Measurements from ENCODE around the gene ANGPTL7.
A peak's percentile ranks its signal among the peaks of the same experiment; 100 is the strongest.
"Not testable (repeated sequence)": the region's sequence is repeated elsewhere in the genome, so short reads cannot be mapped to it uniquely, and the experiment has no call there.

The ANGPTL7 gene, protein sequence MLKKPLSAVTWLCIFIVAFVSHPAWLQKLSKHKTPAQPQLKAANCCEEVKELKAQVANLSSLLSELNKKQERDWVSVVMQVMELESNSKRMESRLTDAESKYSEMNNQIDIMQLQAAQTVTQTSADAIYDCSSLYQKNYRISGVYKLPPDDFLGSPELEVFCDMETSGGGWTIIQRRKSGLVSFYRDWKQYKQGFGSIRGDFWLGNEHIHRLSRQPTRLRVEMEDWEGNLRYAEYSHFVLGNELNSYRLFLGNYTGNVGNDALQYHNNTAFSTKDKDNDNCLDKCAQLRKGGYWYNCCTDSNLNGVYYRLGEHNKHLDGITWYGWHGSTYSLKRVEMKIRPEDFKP

DNA sequence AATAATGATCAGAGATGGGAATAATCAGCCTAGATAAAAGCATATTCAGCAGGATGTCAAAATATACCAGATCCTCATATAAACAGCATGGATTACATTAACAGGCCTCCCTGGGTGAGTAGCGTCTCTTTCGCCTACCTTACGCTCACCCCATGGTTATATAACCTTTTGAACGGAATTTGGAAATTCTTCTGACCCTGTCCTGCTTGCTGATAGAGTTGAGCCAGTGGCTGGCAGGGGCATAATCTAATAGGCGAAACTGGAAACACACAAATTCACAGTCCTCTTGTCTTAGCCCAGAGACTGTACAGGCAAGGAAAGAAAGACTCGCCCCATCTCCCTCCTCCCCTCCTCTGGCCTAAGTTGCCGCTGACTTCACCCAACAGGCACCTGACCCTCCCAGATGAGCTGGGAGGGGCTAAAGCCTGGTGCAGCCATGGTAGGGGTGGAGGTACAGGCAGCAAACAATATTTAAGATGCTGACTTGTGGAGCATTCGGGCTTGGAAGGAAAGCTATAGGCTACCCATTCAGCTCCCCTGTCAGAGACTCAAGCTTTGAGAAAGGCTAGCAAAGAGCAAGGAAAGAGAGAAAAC lies at the start of gene ANGPTL7:
ANGPTL7 (plus strand) TSS at position 498 of the 594 bp plus-strand sequence. CDS start 225 bp downstream, outside the sequence.
- DNase-seq (ENCODE audit: low read depth in 2 of 3, low spot score in 1 of 3) = no peak

DNA sequence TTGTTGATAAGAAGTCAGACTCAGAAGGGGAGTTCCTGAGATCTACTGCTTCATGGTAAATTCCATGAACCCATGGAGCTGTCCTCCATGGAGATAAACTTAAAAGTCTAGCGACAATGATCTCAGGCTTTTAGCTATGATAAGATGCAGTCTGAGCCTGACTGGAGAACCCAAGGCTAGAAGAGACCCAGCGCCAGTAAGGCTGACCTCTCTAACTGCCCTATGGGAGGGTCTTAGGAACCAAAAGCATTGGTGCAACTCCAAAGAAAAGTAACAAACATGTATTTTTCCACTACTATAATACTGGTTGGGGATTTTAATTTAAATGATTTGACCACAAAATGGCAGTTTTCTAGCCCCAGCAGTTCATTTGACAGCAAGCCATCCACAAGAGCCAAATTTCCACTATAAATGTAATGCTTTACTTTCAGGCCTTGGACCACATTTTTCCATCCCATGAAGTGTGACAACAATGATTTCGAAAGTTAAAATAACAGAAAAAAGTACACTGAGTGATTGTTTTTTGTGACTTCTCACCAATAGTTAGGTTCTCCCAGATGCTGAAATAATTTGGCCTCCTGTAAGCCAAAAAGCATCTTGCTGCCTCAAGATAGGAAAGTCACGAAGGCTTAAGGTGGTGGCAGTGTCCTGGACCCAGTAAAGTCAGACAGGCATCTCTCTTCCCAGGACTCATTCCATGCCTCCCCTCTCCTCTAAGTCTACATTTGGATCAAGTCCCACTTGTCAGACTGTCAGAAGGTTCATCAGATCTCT lies 46.4 kb upstream of the ANGPTL7 start:
- no peak for DNase-seq (ENCODE audit: low read depth in 2 of 3, low spot score in 1 of 3)

DNA sequence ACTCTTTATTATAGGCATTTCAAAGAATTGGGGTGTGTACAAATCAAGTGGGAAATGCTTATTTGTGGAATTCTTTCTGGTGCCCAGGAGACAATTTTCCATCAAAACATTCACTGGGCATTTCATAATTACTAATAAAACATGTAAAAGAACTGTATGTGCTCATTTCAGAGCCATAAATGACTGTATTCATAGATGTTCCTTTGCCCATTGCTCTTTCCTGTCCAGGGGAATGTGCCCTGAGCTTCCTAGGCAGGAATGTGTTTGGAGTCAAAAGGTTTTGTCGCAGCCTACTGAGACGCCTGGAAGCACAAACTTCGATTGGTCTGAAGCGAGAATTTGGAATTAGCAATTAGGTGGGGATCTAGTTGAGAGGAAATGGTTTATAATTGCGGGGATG lies 45.8 kb upstream of the ANGPTL7 start:
- DNase-seq (ENCODE audit: low read depth in 2 of 3, low spot score in 1 of 3) = no peak

DNA sequence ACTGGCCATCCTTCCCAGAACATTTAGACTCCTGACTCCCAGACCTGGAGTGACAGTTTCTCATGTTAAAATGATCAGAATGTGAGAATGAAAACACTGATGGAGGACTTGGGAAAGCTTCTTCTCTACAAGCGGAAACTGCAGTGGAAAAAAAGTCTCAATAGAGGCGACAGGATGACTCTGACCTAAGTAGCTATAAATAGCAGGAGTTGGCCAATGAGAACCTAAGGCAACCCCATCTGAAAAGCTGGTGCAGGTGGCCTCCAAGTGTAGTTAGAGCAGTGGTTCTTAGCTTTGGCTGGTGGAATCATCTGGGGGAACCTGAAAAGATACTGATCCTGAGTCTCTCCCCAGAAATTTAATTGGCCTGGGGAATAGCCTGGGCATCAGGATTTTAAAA lies 45.2 kb upstream of the ANGPTL7 start:
- no peak for DNase-seq (ENCODE audit: low read depth in 2 of 3, low spot score in 1 of 3)

DNA sequence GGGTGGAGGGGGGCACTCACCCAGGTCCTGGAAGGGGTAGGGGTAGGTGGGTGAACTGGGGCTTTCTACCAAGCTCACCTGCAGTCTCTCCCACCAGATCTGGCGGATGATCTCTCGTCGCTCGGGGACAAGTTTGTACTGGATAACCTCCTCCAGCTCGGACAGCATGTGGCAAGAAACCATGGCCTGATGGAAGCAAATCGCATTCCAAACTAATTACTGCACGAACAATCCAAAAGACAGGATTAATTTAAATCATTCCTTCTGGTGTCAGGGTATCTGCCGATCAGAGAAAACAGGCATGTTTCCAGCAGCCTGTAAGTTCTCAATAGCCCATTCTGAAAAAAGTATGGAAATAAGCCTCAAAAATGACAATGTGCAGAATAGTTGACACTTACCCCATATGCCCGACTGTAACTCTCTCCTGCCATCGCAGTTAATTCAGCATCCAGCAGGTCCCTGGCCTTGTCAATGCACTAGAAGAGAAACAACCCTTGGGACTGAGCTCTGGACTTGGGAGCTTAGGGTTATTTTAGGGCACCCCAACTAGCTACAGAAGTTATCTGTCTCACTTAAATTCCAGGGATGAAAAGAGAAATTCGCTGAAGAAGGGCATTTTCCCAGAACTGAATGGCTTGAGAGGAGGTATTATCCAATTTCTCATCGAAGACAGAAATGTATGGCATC lies 44.4 kb upstream of the ANGPTL7 start:
- no peak for DNase-seq (ENCODE audit: low read depth in 2 of 3, low spot score in 1 of 3)

DNA sequence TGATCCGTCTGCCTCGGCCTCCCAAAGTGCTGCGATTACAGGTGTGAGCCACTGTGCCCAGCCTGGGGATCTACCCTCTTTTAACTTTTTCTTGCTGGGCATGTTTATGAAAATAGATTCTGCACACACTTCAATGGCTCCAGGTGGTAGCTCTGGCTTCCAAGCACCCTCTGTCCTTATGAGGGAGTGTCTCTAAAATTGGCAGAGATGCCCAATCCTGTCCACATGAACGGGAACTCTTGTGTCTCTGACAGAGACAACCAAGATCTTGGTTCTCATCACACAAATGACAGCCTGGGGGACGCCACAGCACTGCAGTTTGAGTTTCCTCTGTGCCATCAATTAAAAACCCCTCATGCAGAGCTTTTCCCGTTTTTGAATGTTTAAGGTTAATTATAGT lies 43.4 kb upstream of the ANGPTL7 start:
- no peak for DNase-seq (ENCODE audit: low read depth in 2 of 3, low spot score in 1 of 3)

DNA sequence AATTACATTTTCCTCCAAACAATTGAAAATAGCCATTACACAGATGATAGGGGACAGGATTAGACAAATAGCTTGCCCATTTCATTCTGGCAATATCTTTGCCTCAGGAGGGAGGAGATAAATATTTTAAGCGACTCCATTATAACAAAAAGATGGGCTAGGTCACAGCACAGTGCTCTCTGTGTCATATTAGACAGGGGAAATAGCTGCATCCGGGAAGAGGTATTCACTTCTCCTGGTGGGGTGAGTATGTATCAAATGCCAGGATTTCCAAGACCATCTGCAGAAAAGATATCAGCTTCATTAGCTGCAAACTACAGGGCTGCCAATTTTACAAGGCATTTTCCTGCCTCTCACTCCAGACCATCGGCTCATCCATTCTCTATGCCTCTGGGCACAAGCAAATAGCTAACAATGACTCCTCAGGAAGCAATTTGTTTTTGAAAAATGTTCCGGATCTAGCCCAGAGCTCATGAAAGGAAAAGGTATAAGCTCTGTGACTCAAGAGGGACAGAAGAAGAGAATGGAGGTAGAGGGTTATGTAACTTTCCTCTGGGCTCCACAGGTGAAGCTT lies 41.9 kb upstream of the ANGPTL7 start:
- DNase-seq (ENCODE audit: low read depth in 2 of 3, low spot score in 1 of 3) = no peak

DNA sequence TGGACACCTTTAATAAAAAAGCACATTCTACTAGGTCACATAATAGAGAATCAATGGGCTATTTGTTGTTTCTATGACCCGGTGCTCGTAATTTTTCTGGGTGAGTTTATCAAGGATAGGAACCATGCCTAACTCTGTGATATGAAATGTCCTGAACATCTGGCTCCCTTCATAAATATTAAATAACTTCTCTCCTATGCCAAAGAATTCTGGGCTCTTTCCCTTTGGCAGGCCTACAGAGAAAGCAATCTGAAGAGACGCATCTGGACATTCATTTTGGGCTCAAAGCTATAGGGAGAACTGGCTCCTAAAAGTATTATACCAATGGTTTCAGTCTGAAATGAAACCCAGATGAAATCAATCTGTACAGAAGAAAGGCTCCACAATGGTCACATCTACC lies 38.8 kb upstream of the ANGPTL7 start:
- DNase-seq (ENCODE audit: low read depth in 2 of 3, low spot score in 1 of 3) = no peak

DNA sequence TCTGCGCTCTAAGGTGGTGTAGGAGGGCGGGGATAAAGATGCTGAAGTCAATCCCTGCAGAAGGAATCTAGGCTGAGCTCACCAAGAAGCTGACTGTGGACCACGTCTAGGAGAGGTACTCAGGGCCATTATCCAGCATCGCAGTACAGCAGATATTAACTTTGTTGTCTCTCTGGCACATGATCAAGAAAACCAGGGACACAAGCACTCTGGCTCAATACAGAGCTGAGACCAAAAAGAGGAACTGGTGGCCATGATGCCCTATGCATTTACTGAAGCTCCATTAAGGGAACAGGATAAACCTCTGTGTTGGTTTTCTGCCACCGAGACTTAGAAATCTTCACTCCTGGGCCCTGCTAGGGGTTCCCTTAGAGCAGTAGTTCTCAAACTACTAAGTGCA lies 38.0 kb upstream of the ANGPTL7 start:
- no peak for DNase-seq (ENCODE audit: low read depth in 2 of 3, low spot score in 1 of 3)

DNA sequence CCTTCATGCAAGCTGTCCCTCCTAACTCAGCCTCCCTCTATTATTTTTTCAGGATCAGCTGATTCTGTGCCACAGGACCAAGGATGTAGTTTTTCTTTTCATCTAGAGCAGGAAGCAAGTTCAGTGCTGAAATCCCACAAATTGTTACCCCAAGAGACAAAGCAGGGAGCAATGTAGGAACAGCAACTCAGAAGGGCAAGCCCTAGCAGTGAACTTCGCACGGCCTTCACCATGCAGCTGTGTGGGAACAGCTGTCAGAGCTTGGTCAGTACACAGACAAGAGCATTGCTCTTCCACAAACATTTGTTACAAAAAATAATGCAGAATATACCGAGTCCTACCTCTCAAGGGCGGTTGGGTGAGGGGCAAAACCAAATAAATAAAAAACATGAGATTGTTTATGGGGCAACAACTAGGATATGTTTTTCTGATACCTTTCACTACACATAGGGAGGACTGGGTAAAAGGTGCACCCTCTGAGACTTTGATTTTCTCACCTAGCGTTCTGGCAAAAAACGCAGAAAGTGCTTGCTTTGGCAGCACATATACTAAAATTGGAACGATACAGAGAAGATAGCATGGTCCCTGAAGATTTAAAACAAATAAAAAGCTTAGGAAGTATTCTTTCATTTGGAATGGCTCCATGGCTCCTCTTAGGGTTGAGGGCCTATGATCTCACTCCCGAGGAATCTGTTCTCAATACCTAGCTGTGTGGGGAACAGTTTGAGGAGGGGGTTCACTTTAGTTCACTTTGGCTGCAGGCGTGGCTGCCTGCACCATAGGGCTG lies 37.1 kb upstream of the ANGPTL7 start:
- no peak for DNase-seq (ENCODE audit: low read depth in 2 of 3, low spot score in 1 of 3)

DNA sequence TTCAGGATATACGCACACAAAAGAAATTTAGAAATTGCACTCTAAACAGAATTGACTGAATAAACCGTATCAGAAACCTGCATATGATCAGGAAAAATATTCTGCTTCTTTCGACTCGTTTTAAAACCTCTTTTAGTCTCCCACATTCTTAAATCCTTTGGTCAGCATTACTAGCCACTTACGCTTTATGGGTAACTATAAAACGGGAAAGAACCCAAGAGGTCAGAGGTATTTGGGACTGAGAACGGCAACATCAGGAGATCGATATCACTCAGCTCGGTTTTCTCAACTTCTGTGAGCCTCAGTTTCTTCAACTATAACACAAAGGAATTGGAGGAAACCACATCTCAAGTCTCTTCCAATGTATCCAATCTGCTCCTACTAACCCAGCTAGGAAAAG lies 36.4 kb upstream of the ANGPTL7 start:
- DNase-seq (ENCODE audit: low read depth in 2 of 3, low spot score in 1 of 3) = no peak

DNA sequence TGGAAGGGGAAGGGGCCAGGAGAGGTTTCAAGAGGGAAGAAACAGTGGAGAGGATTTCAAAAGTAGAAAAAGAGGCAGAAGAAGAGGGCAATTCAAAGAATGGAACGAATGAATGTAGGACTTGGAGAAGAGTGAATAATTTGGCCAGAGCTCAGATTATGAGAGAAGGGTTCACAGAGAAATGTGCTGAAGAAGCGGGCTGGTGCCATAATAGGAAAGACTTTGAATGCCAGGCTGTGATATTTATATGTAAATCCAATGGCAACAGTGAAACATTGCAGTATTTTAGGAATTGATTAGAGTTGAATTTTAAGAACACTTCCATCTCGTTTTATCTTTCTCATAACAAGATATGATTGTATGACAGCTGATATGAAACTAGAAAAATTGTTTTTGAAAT lies 36.0 kb upstream of the ANGPTL7 start:
- no peak for DNase-seq (ENCODE audit: low read depth in 2 of 3, low spot score in 1 of 3)

DNA sequence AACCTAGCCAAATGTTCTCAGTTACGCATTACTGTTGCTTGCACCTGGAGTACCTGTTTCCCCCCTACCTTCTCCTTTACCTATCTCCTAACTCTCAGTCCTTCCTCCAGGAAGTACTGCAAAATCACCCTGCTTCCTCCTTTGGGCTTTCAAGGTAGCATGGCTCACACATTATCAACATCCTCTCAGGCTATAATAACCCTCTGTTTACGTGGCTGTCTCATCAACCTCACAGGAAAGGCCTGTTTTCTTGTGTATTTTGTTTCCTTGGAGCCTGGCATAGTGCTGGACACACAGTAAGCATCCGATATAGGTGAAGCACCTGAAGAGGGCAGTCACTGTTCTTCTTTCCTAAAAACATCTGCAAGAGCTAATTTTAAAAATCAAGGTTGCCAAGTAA lies 32.7 kb upstream of the ANGPTL7 start:
- DNase-seq (ENCODE audit: low read depth in 2 of 3, low spot score in 1 of 3) = no peak

DNA sequence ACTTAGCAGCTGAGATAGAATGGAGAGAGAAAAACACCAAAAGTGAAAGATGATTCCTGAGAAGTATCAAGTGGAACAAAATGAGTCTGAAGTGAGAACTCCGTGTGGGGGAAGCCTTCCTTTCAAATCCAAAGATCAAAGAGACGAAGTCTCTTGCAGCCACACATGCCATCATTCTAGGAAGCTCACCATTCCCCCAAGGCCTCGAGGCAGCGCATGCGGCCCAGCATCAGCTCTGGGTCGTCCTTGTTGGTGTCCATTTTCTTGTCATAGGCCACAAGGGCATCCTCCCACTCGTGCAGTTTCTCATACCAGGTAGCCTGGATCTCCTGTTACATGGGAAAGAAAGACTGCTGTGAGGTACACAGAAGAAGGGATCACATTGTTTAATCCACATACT lies 32.2 kb upstream of the ANGPTL7 start:
- peak in 2 of 3 donors; percentile 19 to 32 for DNase-seq (ENCODE audit: low read depth in 2 of 3, low spot score in 1 of 3)

DNA sequence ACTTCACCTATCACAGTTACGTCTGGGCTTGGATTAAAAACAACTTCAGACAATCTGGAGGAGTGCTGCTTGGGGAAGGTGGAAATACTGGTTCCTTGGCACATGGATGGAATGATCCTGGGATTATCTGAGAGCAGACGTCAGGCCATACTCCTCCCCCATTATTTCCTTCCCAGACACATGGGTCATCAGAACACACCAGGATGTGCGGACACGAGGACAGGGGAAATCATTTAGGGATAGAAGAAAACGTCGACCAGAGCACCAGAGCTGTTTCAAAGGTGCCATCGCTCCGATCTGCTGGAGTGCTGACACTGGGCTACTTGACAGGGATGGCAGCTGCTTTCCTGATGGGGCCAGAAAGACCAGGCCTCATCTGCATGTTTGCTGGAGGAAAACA lies 31.8 kb upstream of the ANGPTL7 start:
- no peak for DNase-seq (ENCODE audit: low read depth in 2 of 3, low spot score in 1 of 3)

DNA sequence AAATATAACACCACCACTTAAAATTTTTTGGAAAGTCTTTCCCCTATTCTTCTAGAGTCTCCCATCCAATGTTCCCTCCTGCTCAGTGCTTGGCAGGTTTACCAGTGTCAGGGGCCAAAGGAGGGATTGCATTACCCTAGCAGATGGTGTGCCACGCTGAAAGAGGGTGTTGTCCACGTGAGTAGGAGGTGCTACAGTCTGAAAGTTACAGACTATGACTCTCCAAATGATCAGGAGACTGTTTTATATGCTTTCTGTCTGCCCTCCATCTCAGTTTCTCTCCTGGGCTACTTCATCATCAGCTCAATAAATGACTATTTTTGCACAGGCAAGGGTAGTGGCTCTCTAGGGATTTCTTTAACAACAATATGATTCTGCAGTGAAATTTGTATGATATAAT lies 31.3 kb upstream of the ANGPTL7 start:
- DNase-seq (ENCODE audit: low read depth in 2 of 3, low spot score in 1 of 3) = no peak

DNA sequence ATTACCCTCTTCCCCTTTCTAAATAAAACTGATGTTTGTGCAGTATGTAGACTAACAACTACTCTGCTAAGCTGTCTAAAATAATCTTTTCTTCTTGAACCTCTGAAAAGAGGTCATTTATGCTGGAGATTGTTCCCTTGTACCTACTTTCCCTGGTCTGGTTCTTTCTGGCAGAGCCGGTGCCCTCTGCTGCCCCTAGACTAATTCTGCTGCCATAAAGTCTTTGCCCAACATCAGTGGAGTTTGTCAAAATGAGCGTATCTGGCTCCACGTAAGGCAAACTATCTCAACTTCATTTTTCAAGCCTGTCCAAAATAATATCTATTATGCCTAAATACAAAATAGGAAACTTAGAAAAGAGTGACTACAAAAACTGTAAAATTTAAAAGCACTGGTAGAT lies 30.9 kb upstream of the ANGPTL7 start:
- no peak for DNase-seq (ENCODE audit: low read depth in 2 of 3, low spot score in 1 of 3)

DNA sequence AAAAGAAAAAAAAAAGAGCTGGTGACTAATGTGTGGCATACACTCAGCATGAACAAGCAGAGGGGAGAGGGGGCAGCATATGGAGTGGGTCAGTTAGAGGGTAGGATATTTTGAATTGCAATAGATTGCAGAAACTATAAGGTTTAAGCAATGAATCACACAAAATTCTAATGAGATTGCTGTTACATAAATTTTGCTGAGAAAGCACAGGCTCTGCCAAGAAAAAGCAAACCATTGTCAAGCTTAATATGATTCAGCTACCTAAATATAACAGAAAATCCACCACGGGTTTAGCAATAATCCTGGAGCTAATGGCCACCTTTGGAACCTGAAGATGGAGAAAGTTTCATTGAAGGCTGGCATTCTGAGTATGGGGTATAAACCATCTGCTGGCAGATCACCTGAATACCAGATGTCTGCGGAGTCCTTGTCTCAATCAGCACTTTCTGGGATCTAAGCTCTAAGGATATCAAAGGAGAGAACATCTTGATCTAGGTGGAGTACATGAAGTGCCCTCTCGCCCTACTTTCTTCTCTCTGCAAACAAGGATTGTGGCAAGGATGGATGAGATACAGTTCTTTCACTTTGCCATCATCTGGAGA lies 30.3 kb upstream of the ANGPTL7 start:
- DNase-seq (ENCODE audit: low read depth in 2 of 3, low spot score in 1 of 3) = no peak

DNA sequence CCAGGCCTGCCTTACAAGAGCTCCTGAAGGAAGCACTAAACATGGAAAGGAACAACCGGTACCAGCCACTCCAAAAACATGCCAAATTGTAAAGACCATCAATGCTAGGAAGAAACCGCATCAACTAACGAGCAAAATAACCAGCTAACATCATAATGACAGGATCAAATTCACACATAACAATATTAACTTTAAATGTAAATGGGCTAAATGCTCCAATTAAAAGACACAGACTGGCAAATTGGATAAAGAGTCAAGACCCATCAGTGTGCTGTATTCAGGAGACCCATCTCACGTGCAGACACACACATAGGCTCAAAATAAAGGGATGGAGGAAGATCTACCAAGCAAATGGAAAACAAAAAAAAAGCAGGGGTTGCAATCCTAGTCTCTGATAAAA lies 26.4 kb upstream of the ANGPTL7 start:
- DNase-seq (ENCODE audit: low read depth in 2 of 3, low spot score in 1 of 3) = not testable (repeated sequence)

DNA sequence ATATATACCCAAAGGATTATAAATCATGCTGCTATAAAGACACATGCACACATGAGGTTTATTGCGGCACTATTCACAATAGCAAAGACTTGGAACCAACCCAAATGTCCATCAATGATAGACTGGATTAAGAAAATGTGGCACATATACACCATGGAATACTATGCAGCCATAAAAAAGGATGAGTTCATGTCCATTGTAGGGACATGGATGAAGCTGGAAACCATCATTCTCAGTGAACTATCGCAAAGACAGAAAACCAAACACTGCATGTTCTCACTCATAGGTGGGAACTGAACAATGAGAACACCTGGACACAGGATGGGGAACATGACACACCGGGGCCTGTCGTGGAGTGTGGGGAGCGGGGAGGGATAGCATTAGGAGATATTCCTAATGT lies 22.4 kb upstream of the ANGPTL7 start:
- DNase-seq (ENCODE audit: low read depth in 2 of 3, low spot score in 1 of 3) = not testable (repeated sequence)
